ENCODE data around the gene SIPA1L3. TPM values are rescaled to one million over a fixed set of nuclear protein-coding genes. Genes with fewer than 3 reads are reported as not detected.
A peak's percentile ranks its signal among the peaks of the same experiment; 100 is the strongest.

SIPA1L3 gene
- total RNA-seq, 2 experiments from 2014 or later: 8.9 to 9.8 TPM

DNA sequence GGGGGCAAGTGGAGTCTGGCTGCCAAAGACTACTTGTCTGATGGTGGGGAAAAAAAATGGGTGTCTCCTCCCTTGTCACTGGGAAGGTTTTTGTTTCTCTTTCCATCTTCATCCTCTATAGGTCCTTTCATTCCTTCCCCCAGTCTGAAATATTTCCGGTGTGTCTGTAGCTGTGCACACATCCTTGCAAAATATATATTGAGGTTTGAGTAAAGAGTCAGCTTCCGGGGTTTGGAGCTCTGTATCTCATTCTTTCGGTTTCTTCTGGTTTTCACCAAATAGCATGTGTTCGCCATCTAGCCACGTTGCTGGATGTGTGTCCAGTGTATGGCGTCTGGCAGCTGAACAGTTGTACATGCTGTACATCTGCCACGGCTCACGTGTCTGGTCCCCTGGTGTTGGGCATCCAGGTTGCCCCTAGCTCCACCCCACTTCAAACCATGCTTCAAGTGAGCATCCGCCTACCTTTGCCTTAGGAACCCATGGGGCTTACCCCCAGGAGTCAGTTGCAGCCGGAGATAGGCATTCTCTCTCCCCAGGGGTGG lies 142.2 kb downstream of the SIPA1L3 start:
- POLR2A ChIA-PET: interaction anchor here (0.5 to 2.7 kb wide), 6 partner anchors 11 to 291 kb away, joined by 3 to 11 read pairs (median 4); no protein-coding TSS in a partner anchor
- TF ChIP-seq, protein P1, sequence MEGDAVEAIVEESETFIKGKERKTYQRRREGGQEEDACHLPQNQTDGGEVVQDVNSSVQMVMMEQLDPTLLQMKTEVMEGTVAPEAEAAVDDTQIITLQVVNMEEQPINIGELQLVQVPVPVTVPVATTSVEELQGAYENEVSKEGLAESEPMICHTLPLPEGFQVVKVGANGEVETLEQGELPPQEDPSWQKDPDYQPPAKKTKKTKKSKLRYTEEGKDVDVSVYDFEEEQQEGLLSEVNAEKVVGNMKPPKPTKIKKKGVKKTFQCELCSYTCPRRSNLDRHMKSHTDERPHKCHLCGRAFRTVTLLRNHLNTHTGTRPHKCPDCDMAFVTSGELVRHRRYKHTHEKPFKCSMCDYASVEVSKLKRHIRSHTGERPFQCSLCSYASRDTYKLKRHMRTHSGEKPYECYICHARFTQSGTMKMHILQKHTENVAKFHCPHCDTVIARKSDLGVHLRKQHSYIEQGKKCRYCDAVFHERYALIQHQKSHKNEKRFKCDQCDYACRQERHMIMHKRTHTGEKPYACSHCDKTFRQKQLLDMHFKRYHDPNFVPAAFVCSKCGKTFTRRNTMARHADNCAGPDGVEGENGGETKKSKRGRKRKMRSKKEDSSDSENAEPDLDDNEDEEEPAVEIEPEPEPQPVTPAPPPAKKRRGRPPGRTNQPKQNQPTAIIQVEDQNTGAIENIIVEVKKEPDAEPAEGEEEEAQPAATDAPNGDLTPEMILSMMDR (IDR thresholded peaks at IDR 0.05): no peak
- H3K4me1 Mint-ChIP-seq (ENCODE audit: low read depth): peaks cover 49% of the 10 kb centered on the region
- H3K27ac Mint-ChIP-seq: peak overlapping the region; percentile 97
- no peaks in the 10 kb centered on the region for H3K27me3 Mint-ChIP-seq
- no peaks in the 10 kb centered on the region for H3K36me3 Mint-ChIP-seq (ENCODE audit: low read depth)
- ATAC-seq (peak; percentile 87), DNase-seq (peak; percentile 74)
- H3K4me3 Mint-ChIP-seq: peak overlapping the region; percentile 72
- intact Hi-C loops (cut with micrococcal nuclease): loop anchor here (10.0 kb wide), 1 partner anchor 144 kb away; the partner anchor contains the start of genes SIPA1L3 and WDR87
- CTCF ChIA-PET: interaction anchor here (1.3 to 2.4 kb wide), 3 partner anchors 46 to 147 kb away, joined by 3 to 13 read pairs (median 10); partner anchors contain the start of genes SIPA1L3 and WDR87
- no peaks in the 10 kb centered on the region for H3K9me3 Mint-ChIP-seq

GRCh38 chr19:38055010-38055409 lies 148.0 kb downstream of the SIPA1L3 start:
- Mint-ChIP-seq H3K9me3 (no peaks in the 10 kb centered on the region), H3K27ac (no peak overlapping the region), H3K27me3 (no peaks in the 10 kb centered on the region), H3K36me3 (ENCODE audit: low read depth) (no peaks in the 10 kb centered on the region), H3K4me1 (ENCODE audit: low read depth) (peaks cover 13% of the 10 kb centered on the region), H3K4me3 (no peak overlapping the region)
- ATAC-seq: no peak
- CTCF ChIA-PET: interaction anchor here (1.1 kb wide), 1 partner anchor 152 kb away, joined by 4 read pairs; no protein-coding TSS in a partner anchor
- DNase-seq: no peak
- POLR2A ChIA-PET: interaction anchor here (0.7 kb wide), 1 partner anchor 98 kb away, joined by 6 read pairs; no protein-coding TSS in a partner anchor
- TF ChIP-seq, protein P1 (IDR thresholded peaks at IDR 0.05): no peak
- intact Hi-C loops (cut with micrococcal nuclease): no loop called here

- peak; percentile 43 for ATAC-seq
- TF ChIP-seq, protein P1 (IDR thresholded peaks at IDR 0.05): no peak
- intact Hi-C loops (cut with micrococcal nuclease): no loop called here
- no peaks in the 10 kb centered on the region for H3K36me3 Mint-ChIP-seq (ENCODE audit: low read depth)
- H3K9me3 Mint-ChIP-seq: no peaks in the 10 kb centered on the region
- no peak overlapping the region for H3K4me3 Mint-ChIP-seq
- no peak overlapping the region for H3K27ac Mint-ChIP-seq
- peaks cover 16% of the 10 kb centered on the region for H3K4me1 Mint-ChIP-seq (ENCODE audit: low read depth)
- no peaks in the 10 kb centered on the region for H3K27me3 Mint-ChIP-seq
- ChIA-PET POLR2A (no interaction called here), CTCF (no interaction called here)
- DNase-seq: peak; percentile 33
These were observed 148.9 kb downstream of the SIPA1L3 start for GRCh38 chr19:38055655-38056521.

DNA sequence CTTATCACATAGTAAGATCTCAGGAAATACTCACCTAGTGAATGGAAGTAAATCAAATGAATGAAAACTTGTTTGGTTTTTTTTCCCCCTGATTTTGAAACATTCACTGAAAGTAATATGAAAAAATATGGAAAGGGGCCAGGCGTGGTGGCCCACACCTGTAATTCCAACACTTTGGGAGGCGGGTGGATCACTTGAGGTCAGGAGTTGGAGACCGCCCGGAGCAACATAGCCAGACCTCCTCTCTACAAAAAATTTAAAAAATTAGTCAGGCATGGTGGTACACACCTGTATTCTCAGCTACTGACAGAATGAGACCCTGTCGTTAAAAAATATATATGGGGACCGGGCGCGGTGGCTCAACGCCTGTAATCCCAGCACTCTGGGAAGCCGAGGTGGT lies 149.6 kb downstream of the SIPA1L3 start:
- TF ChIP-seq, protein P1 (IDR thresholded peaks at IDR 0.05): no peak
- no peak overlapping the region for H3K27ac Mint-ChIP-seq
- CTCF ChIA-PET: no interaction called here
- intact Hi-C loops (cut with micrococcal nuclease): no loop called here
- H3K4me3 Mint-ChIP-seq: no peak overlapping the region
- H3K9me3 Mint-ChIP-seq: no peaks in the 10 kb centered on the region
- no peaks in the 10 kb centered on the region for H3K27me3 Mint-ChIP-seq
- DNase-seq: no peak
- no peak for ATAC-seq
- POLR2A ChIA-PET: no interaction called here
- H3K36me3 Mint-ChIP-seq (ENCODE audit: low read depth): no peaks in the 10 kb centered on the region
- H3K4me1 Mint-ChIP-seq (ENCODE audit: low read depth): peaks cover 16% of the 10 kb centered on the region

Measured in activated CD8-positive, alpha-beta T cell treated with anti-CD3 and anti-CD28 coated beads for 36 hours (primary cell).